NCI-H1417 (cell line): ENCODE measurements around the gene AGPAT1.
"Not testable (repeated sequence)": the region's sequence is repeated elsewhere in the genome, so short reads cannot be mapped to it uniquely, and the experiment has no call there.

Experiments
- DNase-seq, 3 experiments: peaks; one replicate each; lab custom pipeline; 2025; lab: John Stamatoyannopoulos, UW

AGPAT1 gene

DNA sequence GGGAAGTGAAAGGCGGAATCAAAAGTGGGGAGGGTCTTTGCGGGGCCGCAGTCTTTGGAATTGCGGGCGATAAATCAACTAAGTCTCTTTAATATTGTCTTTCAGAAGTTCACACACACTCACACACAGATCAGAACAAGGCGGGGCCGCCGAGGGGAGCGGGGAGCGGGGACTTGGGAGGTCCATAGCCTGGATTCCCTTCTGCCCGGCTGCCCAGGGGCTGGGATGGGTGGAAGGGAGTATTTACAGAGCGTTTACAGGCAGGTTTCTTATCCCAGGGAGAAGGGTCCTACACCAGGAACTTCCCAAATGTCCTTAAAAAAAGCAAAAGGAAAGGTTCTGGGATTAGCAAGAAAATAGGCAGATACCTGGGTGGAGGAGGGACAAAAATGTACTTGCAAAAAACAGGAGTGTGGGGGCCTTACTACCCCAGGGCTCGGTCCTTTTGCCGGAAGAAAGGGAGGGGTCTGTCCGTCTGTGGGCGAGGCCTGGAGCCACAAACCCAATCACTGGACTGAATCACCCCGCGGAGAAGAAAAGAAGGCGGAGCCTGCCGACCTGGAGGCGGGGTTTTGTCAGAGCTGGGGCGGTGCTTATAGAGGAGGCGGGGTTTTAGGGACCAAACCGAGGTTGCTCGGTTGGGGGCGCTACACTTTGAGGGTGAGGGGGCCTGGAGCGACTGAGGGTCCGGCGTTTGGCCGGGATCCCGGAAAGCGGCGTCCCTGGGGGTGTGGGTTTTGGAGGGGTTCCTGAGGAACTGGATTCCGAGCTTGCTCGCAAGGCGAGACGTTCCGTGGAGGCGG lies 27.4 kb downstream of the AGPAT1 start:
- peak in 1 of 3 experiments; percentile 18 for DNase-seq

DNA sequence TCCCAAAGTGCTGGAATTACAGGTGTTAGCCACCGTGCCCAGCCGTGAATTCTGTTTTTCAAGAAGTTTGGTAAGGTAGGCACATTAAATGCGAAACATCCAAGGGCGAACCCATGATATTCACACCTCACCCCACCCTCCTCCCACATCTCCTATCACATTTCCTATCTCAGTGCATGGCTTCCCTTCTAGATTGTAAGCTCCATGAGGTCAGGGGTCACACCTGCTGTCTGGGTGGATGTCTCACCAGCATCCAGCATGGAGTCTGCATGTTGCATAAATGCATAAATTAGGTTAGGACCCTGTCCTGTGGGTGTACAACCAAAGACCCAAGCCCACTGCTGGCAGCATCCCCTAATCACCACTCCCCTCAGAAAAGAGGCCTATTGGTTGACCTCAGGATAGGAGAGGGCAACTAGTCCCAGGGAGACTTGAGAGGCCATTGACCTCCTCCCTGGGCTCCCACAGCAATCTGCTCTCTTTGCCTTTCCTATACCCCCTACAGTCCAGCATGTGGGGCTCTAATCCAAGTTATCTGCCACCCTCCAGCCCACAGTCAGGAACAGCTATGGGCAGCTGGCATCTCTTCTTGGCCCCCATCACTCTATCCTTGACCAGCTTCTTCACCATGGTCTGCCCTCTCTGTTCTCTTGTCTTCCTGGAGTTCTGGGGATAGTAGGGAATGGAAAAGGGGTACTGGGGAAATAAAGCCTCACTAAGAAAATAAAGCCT lies 28.3 kb downstream of the AGPAT1 start:
- DNase-seq: no peak

DNA sequence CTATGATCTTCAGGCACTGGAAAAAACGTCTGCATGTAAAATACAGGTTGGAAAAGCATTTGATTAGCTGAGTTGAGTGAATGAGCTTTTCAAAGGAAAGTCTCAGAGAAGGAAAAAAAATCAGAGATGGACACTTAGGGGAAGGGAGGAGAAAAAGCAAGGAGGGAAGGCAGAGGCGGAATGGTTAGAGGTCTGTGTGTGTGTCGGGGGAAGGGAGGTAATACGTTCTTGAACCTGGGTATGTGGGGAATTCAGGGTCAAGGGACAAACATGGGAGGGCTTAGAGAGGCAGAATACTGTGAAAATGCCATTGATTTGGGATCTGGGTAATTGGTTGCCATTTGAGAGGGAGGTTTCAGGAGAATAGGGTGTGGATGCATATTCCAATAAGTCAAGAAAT lies 29.2 kb downstream of the AGPAT1 start:
- DNase-seq: no peak

DNA sequence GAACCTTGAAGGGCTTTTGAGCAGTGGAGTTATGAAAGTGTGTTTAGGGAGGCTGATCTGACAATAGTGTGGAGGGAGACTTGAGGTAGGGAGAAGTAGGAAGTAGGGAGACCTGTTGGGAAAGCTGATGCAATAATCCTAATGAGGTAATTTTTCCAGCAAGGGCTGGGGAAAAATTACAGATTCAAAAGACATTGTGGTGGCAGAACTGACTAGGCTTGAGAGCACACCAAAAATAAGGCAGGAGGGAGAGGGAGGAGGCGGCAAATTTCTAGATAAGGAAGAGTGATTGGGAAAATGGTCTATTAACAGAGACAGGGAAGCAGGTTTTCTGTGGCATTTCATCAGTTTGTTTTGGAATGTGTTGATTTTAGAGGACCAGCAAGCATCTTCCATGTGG lies 29.6 kb downstream of the AGPAT1 start:
- no peak for DNase-seq

DNA sequence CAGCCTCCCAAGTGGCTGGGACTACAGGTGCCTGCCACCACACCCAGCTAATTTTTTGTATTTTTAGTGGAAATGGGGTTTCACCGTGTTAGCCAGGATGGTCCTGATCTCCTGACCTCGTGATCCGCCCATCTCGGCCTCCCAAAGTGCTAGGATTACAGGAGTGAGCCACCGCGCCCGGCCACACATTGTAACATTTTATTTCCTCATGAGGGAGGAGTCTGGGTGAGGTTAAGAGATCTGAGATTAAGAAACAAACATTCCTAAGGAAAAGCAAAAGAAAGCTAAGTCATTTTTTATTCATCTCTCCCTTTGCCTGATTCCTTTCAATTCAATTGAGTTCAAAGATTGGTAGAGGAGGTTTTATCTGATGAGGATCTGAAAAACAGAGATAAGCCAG lies 31.6 kb downstream of the AGPAT1 start:
- DNase-seq: not testable (repeated sequence)

DNA sequence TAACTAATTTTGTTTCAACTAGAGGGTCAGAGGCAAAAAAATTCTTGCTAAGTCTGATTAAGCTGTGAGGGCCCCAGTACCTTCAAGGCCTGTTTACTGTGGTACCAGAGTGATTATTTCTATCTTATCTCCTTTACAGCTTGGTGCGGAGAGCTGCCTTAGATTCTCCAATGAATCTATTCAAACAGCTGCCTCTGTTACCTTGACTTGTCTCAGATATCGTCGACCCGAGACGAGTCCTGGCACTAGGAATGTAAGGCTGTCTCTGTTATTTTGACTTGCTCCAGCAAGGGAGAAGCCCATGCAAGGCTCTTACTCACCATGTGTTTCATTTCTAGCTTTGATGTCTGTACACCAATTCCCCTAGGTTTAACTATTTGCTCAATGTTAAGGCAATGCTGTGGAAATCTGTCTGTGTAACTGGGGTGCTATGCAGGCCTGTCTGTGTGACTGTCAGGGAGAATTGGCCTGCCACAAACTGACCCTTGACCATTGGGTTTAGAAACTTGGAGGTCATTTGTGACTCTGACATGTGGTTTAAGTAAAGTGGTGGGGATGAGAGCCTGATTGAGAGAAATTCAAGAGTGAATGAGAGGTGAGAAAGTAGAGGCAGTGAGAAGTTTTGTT lies 35.4 kb downstream of the AGPAT1 start:
- DNase-seq: no peak

DNA sequence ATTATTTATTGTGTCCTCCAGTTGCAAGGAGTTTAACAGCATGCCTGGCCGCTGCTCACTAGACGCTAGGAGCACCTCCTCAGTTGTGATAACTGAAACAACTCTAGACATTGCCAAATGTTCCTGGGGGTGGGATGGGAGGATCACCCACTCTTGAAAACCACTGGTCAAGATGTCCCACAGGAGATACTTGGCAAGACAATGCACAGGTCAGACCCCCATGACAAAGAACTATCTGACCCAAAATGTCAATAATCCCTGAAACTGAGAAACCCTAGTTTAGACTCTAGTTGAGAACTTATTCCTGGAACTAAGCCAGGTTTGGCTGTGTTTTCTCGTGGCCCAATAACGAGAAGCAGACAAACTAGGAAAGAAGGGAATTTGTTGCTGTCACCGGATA lies 36.3 kb downstream of the AGPAT1 start:
- DNase-seq: no peak

DNA sequence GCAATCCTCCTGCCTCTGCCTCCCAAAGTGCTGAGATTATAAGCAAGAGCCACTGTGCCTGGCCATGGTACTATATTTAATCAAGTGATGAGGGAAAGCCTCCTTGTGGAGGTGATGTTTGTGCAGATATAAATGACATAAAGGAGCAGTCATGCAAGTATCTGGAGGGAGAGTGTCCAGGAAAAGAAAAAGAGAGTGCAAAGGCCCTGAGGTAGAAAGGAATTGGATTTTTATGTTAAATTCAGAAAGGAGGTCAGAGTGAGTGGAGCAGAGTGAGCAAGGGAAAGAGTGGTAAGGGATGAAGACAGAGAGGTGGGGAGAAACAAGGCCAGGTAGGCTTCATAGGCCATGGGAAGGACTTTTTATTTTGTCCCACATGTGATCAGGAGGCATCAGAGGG lies 38.4 kb downstream of the AGPAT1 start:
- no peak for DNase-seq

DNA sequence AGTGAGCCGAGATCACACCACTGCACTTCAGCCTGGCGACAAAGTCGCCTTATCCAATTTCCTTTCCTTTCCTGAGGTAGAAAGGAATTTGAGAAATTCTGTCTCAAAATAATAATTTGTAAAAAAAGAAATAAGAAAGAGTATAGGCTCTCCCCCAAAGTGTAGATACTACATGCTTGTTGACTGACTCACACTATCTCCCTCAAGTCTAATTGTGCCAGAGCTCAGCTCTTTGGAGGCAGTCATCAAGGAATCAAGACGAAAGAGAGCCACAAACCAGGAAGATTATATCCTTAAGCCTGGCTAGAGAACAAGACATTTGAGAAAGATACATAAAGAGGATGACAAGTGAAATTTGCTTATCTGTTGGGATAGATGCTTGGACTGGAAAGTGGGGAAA lies 42.1 kb downstream of the AGPAT1 start:
- DNase-seq: no peak

DNA sequence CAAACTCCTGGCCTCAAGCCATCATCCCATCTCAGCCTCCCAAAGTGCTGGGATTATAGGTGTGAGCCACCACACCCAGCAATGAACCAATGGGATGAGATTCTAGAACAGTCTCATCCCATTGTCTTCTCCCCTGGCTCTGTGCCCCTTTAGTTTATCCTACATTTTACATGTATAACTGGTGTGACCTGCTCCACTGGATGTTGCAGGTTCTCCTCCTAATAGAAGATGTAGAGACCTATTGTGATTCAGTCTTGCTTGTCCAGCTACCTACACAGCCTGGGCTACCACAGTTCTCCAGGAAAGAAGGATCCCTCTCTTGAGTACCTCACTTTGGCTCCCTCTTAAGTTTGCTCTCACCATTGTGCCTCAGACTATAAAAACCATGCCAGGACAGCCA lies 43.8 kb downstream of the AGPAT1 start:
- DNase-seq: no peak

DNA sequence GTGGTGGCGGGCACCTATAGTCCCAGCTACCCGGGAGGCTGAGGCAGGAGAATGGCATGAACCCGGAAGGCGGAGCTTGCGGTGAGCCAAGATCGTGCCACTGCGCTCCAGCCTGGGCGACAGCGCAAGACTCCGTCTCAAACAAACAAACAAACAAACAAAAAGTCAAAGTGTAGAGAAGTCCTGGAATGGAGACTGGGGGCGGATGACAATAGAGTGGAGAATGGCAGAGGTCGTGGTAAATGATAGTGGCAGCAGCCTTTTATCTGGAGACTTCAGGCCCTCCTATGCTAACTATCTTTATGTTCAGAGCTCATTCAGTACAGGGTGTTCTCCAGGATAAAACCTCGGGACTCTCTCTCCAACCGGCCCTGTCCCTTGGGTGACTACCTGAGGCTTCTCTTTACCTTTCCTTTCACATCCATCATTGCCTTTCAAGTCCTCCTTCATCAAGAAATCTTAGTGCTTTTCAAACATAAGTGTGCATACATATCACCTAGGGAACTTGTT lies 44.4 kb downstream of the AGPAT1 start:
- DNase-seq: no peak

DNA sequence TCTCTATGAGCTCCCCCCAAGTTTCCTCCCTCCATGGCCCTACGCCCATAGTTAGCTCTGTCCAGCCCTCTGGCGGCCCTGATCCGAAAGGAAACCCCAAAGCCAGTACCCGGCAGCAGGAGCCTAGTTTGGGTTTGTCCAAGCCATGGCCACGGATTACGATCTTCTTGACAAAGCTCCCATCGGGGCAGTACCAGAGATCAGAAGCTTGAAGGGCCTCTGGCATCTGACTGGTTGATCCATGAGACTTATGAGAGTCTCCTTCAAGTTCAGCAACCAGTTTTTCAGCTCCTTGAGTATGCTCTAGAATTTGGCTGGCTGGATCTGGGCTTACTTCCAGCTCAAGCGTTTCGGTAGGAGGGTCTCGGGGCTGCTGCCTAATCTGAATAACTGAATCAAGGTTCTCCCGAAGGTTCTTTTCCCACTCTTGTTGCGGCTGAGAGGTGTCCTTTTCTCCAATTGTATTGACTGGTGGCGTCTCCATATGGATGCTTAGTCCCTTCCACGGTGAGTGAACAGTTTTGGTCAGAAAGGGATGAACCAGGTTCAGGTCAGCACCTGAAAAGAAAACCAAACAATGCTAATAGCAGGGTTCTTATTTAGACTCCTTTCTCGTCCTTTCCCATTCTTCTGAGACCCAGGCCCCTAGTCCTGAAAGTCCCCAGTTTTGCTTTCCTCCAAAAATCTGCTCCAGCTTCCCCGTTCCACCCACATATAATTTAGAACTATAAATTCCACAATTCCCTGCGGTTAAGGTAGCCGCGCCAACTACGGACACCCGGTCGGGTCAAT lies 46.4 kb downstream of the AGPAT1 start:
- peak in 1 of 3 experiments; percentile 83 for DNase-seq

DNA sequence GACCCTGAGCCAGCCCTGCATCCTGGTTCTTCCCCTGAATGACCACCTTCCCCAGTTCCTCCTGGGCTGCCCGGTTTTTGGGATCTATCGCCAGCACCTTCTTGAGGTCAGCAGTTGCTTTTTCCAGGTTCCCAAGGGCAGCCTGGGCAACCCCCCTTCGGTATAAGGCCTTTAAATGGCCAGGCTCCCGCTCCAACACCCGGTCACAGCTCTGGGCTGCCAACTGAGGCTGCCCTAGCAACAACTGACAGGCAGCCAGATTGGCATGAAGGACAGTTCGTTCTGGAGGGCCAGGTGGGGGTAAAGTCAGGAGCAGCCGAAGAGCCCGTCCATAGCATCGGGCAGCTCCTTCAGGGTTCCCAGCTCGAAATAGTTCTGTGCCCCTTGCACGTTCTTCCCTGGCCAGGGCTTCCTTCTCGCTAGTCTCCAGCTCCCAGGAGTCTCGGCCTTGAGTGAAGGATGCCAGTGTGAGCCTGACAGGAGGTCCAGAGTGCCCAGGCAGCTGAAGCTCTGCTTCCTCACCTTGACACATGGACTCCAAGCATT lies 47.1 kb downstream of the AGPAT1 start:
- DNase-seq: no peak

DNA sequence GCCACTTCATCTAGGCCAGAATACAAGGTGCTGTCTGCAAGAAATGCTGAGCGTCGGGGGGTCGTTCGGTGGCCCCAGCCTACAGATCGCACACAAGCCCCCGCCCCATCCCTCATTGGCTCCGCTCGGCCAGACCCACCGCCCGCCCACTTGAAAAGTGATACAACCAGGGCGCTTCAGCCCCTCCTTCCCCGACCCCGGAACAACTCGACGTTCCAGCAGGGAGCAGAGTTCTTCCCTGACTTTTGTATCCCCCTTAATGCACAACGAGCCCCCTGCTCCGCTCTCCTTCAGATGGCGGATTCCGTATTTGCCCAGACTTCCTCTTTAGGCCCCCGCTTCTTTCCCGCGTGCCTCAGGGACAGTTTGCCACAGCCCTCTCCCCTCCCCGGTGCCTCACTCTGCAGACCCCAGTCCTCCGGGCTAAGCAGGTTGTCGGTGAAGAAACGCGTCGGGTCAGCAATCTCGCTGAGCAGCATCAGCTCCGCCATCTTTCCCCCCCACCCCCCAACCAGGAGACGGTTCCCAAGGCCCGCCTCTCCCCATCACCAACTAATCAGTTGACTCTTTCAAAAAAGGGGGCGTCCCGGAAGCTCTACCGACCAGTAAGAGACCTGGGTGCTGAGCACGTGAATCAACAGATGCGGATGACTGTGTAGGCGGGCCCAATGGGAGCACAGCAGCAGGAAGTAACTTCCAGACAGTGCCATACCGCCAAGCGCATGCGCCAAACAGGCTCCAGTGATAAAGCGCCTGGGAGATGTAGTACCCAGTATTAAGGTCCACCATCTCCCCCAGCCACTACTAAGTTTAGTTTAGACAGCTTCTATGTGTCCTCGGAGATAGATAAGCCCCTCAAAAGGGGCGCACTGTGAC lies 47.9 kb downstream of the AGPAT1 start, which contains the start of gene ATF6B:
Gene ATF6B, minus strand, starts transcription at position 530 of the 876 bp plus-strand sequence. Its CDS starts 39 bp downstream, at position 491.
- DNase-seq: peak; percentile 95 to 99 (median 96)

DNA sequence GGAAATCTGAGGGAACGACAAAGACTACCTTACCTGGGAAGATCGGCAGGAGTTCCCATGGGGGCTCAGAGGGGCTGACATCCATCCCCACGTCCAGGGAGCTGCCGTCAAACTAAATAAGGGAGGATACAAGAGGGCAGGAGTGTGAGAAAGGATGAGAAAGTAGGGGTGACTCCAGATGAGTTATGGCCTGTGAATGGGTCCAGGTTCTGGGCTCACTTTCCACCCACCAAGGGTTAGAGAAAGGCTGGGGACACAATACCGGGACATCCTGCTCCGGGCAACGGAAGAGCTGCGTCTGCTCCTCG lies 48.5 kb downstream of the AGPAT1 start:
- DNase-seq: no peak

DNA sequence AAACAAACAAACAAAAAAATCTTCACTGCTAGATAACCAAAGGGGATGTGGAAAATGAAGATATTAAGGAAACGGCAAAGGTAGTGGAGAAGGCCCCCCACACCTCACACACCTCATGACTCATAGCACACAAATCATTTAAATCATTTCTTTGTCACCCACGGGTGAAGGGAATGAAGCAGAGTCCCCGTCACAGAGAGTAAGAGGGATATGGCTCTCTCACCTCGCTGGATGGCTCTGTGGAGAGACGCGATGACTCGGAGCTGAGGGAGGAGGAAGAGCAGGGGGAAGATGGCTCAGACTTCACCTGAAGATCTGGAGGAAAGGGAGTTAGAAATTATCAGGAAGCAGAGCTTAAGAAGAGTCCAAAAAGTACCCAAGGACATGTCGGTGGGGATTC lies 49.0 kb downstream of the AGPAT1 start:
- no peak for DNase-seq

DNA sequence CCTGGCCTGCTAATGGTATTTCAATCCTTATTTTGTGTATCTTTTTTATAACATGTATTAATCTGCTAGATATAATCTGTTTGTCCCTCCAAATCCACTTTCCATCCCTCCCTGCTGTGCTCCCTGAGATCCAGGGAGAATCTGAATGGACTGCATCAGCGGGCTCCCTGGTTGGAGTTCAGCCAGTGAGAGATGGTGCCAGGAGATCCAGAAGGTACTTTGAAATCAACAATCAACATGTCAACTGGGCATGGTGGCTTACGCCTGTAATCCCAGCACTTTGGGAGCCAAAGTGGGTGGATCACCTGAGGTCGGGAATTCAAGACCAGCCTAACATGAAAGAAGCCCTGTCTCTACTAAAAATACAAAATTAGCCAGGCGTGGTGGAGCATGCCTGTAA lies 52.2 kb downstream of the AGPAT1 start:
- no peak for DNase-seq

DNA sequence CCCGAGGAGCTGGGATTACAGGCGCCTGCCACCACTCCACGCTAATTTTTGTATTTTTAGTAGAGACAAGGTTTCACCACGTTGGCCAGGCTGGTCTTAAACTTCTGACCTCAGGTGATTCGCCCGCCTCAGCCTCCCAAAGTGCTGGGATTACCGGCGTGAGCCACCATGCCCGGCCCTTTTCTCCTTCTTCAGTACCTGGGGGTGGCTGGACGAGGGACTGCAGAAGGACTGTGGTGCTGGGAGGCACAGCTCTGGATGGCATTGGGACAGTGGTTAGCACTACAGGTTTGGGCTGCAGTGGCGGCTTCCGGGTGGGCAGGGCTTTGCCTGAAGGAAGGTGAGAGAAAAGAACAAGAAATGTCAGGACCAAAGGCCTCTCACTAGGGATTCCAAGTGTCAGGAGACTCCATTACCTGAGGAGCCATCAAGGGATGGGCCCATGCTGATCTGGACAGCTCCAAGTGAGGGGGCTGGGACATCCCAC lies 55.3 kb downstream of the AGPAT1 start:
- DNase-seq: no peak

DNA sequence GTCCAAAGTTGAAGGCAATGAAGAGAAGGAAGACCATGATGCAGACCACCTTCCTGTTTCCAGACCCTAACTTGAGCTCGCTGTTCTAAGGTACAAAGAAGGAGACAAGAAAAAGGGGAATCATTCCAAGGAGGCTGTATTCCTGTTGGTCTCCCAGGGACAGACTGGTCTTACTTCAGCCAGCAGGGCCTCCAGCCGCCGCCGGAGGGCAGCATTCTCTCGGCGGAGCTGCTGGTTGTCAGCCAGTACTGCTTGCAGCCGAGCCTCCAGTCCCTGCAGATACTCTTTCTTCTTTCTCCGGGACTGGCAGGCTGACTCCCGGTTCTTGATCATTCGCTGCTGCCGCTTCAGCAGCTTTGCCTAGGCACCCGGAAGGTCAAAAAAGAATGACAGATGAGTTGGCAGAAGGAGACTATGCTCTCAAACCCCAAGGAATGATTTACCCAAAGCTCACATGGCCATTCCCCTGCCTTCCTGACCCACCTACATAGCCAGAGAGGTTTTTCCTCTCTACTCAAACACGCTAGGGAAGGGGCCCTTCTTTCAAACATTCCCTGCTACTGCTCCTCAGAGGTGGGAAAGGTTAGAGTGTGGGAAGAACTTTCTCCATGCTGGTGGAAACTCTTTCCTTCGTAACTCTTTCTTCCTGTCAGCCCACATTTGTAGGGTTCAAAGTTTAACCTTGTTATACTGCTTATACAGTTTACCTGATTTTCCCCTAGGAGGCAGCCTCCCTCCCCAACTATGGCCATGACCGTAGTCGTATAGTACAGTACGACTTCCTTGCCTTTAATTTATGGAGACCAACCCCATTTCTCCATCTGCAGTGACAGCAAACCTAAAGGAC lies 56.9 kb downstream of the AGPAT1 start:
- DNase-seq: peak; percentile 37 to 75 (median 49)
